Neural cell (in vitro differentiated cells): ENCODE measurements around the gene MREG.

Experiments used
- EZH2 ChIP-seq: fragments of 200-600, 300-800 bp; shearing (Covaris generic), sonication (generic); IDR thresholded peaks from 2 replicates; pipeline ENCODE4 v1.6.1; 2014; ENCODE audit warnings: antibody characterized with exemption, low read length, borderline replicate concordance, mild to moderate bottlenecking; ENCODE audit not compliant: insufficient read depth, poor library complexity, severe bottlenecking
- MXI1 ChIP-seq: fragments of 450-650 bp; conservative IDR thresholded peaks from 2 replicates; pipeline ENCODE4 v1.6.1; 2014; ENCODE audit warnings: antibody characterized with exemption, mild to moderate bottlenecking; ENCODE audit not compliant: poor library complexity, severe bottlenecking
- POLR2AphosphoS5 ChIP-seq: IDR thresholded peaks from 2 replicates; pipeline ENCODE4 v1.6.1; 2012
- REST ChIP-seq: IDR thresholded peaks from 2 replicates; pipeline ENCODE4 v1.6.1; 2012; ENCODE audit warnings: borderline replicate concordance
- TAF1 ChIP-seq: IDR thresholded peaks from 2 replicates; pipeline ENCODE4 v1.6.1; 2012; ENCODE audit warnings: low read depth
- TF ChIP-seq, protein P1 (sequence below): fragments of 450-650 bp; IDR thresholded peaks from 2 replicates; pipeline ENCODE4 v1.5.1; 2014; ENCODE audit warnings: antibody characterized with exemption, mild to moderate bottlenecking, moderate library complexity; ENCODE audit not compliant: poor library complexity, severe bottlenecking

- TF ChIP-seq, protein P1, sequence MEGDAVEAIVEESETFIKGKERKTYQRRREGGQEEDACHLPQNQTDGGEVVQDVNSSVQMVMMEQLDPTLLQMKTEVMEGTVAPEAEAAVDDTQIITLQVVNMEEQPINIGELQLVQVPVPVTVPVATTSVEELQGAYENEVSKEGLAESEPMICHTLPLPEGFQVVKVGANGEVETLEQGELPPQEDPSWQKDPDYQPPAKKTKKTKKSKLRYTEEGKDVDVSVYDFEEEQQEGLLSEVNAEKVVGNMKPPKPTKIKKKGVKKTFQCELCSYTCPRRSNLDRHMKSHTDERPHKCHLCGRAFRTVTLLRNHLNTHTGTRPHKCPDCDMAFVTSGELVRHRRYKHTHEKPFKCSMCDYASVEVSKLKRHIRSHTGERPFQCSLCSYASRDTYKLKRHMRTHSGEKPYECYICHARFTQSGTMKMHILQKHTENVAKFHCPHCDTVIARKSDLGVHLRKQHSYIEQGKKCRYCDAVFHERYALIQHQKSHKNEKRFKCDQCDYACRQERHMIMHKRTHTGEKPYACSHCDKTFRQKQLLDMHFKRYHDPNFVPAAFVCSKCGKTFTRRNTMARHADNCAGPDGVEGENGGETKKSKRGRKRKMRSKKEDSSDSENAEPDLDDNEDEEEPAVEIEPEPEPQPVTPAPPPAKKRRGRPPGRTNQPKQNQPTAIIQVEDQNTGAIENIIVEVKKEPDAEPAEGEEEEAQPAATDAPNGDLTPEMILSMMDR, result no peak
- TF ChIP-seq EZH2 (no peak), TAF1 (no peak), MXI1 (no peak), REST (no peak), POLR2AphosphoS5 (no peak)
Observed at GRCh38 chr2:215912299-215912842, 101.0 kb downstream of the MREG start.
